Measurements from ENCODE around the gene GPX4.
A peak's percentile ranks its signal among the peaks of the same experiment; 100 is the strongest.

Gene GPX4

DNA sequence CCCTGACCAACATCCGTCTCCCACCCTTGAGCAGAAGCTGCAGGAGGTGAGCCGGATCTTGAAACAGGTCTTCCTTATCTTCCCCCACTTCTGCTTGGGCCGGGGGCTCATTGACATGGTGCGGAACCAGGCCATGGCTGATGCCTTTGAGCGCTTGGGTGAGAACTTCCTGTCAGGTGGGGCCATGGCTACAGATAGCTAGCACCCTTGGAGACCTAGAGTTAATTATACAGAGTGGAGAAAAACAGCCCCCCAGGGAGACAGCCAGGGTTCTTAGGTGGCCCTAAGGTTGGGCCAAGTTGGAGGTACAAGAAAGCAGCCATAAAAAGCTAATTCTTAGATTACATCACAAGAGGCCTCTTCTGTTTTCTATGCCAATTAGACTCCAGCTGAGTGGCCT is 45.7 kb upstream of the GPX4 start:
- no peak overlapping the region for H2BK15ac ChIP-seq (replicated peaks; ENCODE audit: low read depth)
- WGBS (ENCODE audit: extremely low coverage, insufficient coverage, low lambda C conversion rate), result no CpG with 5 or more reads among the region's 5 CpGs
- H3K9ac ChIP-seq (ENCODE audit: low read length), result no peak overlapping the region

DNA sequence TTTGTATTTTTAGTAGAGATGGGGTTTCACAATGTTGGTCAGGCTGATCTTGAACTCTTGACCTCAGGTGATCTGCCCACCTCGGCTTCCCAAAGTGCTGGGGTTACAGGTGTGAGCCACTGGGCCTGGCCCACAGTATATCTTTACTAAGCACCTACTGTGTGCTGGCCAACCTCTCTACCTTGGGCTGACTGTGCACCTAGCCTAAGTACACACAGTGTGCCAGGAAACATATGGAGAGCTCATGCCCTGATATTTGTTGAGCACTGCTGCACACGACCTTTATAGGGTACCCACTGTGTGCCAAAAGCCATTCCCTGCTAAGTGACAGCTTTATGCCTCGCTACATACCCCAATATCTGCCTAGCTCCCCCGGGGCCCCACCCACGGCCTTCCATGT is 43.1 kb upstream of the GPX4 start:
- Histone ChIP-seq H2BK15ac (replicated peaks; ENCODE audit: low read depth) (no peak overlapping the region), H3K18ac (ENCODE audit: low read length) (no peak overlapping the region), H2BK120ac (ENCODE audit: low read depth, low read length) (no peak overlapping the region), H3K79me1 (ENCODE audit: low read length) (no peaks in the 10 kb centered on the region), H3K9ac (ENCODE audit: low read length) (no peak overlapping the region), H3K4me2 (ENCODE audit: low read length) (no peak overlapping the region), H2BK5ac (ENCODE audit: low read length) (no peak overlapping the region), H3K27me3 (ENCODE audit: insufficient read depth, low read length, poor library complexity) (no peaks in the 10 kb centered on the region), H3K23ac (ENCODE audit: low read length) (no peak overlapping the region), H3K56ac (ENCODE audit: low read length) (no peak overlapping the region), H3K79me2 (ENCODE audit: control insufficient read depth, insufficient read depth, low read length) (no peaks in the 10 kb centered on the region), H2AK5ac (ENCODE audit: low read length) (no peak overlapping the region), H4K8ac (ENCODE audit: low read depth, low read length) (no peak overlapping the region), H3K27ac (ENCODE audit: low read depth, low read length) (no peak overlapping the region), H3K4me3 (ENCODE audit: low read length) (no peak overlapping the region), H3K36me3 (ENCODE audit: control insufficient read depth, insufficient read depth, low read length) (no peaks in the 10 kb centered on the region), H3K4ac (ENCODE audit: low read depth, low read length) (no peak overlapping the region), H4K5ac (ENCODE audit: low read length) (no peak overlapping the region), H3K4me1 (ENCODE audit: control insufficient read depth, low read depth, low read length) (no peaks in the 10 kb centered on the region)
- DNase-seq, result no peak
- no CpG with 5 or more reads among the region's 5 CpGs for WGBS (ENCODE audit: extremely low coverage, insufficient coverage, low lambda C conversion rate)

More for the DNA sequence above, 45.7 kb upstream of the GPX4 start:
- H3K4ac ChIP-seq (ENCODE audit: low read depth, low read length), result no peak overlapping the region
- H3K79me1 ChIP-seq (ENCODE audit: low read length), result no peaks in the 10 kb centered on the region
- no peaks in the 10 kb centered on the region for H3K36me3 ChIP-seq (ENCODE audit: control insufficient read depth, insufficient read depth, low read length)
- no peaks in the 10 kb centered on the region for H3K27me3 ChIP-seq (ENCODE audit: insufficient read depth, low read length, poor library complexity)
- H3K79me2 ChIP-seq (ENCODE audit: control insufficient read depth, insufficient read depth, low read length), result no peaks in the 10 kb centered on the region
- no peak overlapping the region for H3K4me2 ChIP-seq (ENCODE audit: low read length)
- no peak overlapping the region for H2BK5ac ChIP-seq (ENCODE audit: low read length)
- H3K18ac ChIP-seq (ENCODE audit: low read length), result no peak overlapping the region
- no peak overlapping the region for H3K23ac ChIP-seq (ENCODE audit: low read length)
- H3K4me3 ChIP-seq (ENCODE audit: low read length), result no peak overlapping the region
- no peak overlapping the region for H4K5ac ChIP-seq (ENCODE audit: low read length)
- no peak overlapping the region for H4K8ac ChIP-seq (ENCODE audit: low read depth, low read length)
- no peak overlapping the region for H3K56ac ChIP-seq (ENCODE audit: low read length)
- no peaks in the 10 kb centered on the region for H3K4me1 ChIP-seq (ENCODE audit: control insufficient read depth, low read depth, low read length)
- DNase-seq, result no peak
- H2BK120ac ChIP-seq (ENCODE audit: low read depth, low read length), result no peak overlapping the region
- H3K27ac ChIP-seq (ENCODE audit: low read depth, low read length), result no peak overlapping the region
- H2AK5ac ChIP-seq (ENCODE audit: low read length), result no peak overlapping the region

DNA sequence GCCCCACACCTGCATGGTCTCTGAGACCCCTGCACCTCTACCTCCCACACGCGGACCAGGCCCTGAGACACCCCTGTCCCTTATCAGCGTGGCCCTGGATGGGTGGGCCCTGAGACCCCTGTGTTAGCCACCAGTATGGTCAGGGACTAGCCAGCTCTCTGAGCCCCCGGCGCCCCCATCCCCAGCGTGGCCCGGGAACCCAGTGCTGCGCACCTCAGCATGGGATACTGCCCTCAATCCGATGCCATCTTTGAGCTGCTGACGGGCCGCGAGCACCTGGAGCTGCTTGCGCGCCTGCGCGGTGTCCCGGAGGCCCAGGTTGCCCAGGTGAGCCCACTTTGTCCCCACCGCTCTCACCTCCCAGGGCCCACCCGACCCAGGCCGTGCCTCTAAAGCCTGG is 41.8 kb upstream of the GPX4 start:
- no peak overlapping the region for H3K27ac ChIP-seq (ENCODE audit: low read depth, low read length)
- WGBS (ENCODE audit: extremely low coverage, insufficient coverage, low lambda C conversion rate), result no CpG with 5 or more reads among the region's 20 CpGs
- H3K56ac ChIP-seq (ENCODE audit: low read length), result no peak overlapping the region
- H3K9ac ChIP-seq (ENCODE audit: low read length), result no peak overlapping the region
- H4K5ac ChIP-seq (ENCODE audit: low read length), result no peak overlapping the region
- H3K4ac ChIP-seq (ENCODE audit: low read depth, low read length), result no peak overlapping the region
- H3K79me2 ChIP-seq (ENCODE audit: control insufficient read depth, insufficient read depth, low read length), result no peaks in the 10 kb centered on the region
- H3K4me3 ChIP-seq (ENCODE audit: low read length), result no peak overlapping the region
- H3K79me1 ChIP-seq (ENCODE audit: low read length), result no peaks in the 10 kb centered on the region
- no peak overlapping the region for H2BK120ac ChIP-seq (ENCODE audit: low read depth, low read length)
- DNase-seq, result no peak
- H4K8ac ChIP-seq (ENCODE audit: low read depth, low read length), result no peak overlapping the region
- no peak overlapping the region for H3K23ac ChIP-seq (ENCODE audit: low read length)
- peaks cover 4% of the 10 kb centered on the region for H3K4me1 ChIP-seq (ENCODE audit: control insufficient read depth, low read depth, low read length)
- no peak overlapping the region for H3K18ac ChIP-seq (ENCODE audit: low read length)
- H3K36me3 ChIP-seq (ENCODE audit: control insufficient read depth, insufficient read depth, low read length), result no peaks in the 10 kb centered on the region
- H2BK5ac ChIP-seq (ENCODE audit: low read length), result no peak overlapping the region
- no peak overlapping the region for H2BK15ac ChIP-seq (replicated peaks; ENCODE audit: low read depth)
- H2AK5ac ChIP-seq (ENCODE audit: low read length), result no peak overlapping the region
- no peaks in the 10 kb centered on the region for H3K27me3 ChIP-seq (ENCODE audit: insufficient read depth, low read length, poor library complexity)
- no peak overlapping the region for H3K4me2 ChIP-seq (ENCODE audit: low read length)

DNA sequence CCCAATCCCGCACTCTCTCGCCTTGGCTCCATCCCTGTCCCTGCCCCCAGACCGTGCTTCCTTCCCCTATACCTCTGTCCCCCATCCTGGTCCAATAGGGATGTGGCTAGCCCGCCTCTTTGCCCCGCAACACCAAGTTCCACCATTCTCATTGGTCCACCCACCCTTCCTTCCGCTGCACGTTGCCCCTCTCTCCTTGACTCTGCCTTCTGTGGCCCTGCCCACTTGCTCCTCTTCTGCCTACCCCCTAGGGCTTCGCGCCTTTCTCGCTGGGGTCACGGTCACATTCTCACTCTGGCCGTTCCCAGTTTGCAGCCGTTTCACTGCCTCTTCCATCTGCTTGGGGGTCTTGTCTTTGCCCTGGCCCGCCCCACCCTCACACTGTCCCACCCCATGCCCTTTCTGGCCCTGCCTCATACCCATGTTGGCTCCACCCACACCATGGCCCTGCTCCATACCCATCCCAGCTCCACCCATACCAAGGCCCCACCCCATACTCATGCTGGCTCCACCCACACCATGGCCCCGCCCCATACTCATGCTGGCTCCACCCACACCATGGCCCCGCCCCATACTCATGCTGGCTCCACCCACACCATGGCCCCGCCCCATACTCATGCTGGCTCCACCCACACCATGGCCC is 41.3 kb upstream of the GPX4 start:
- Histone ChIP-seq H3K56ac (ENCODE audit: low read length) (no peak overlapping the region), H3K27me3 (ENCODE audit: insufficient read depth, low read length, poor library complexity) (no peaks in the 10 kb centered on the region), H4K8ac (ENCODE audit: low read depth, low read length) (no peak overlapping the region), H3K79me2 (ENCODE audit: control insufficient read depth, insufficient read depth, low read length) (no peaks in the 10 kb centered on the region), H4K5ac (ENCODE audit: low read length) (no peak overlapping the region), H3K9ac (ENCODE audit: low read length) (no peak overlapping the region), H3K79me1 (ENCODE audit: low read length) (no peaks in the 10 kb centered on the region), H3K23ac (ENCODE audit: low read length) (no peak overlapping the region), H2BK120ac (ENCODE audit: low read depth, low read length) (no peak overlapping the region), H2BK5ac (ENCODE audit: low read length) (no peak overlapping the region), H2AK5ac (ENCODE audit: low read length) (no peak overlapping the region), H3K27ac (ENCODE audit: low read depth, low read length) (no peak overlapping the region), H3K4me2 (ENCODE audit: low read length) (no peak overlapping the region), H3K36me3 (ENCODE audit: control insufficient read depth, insufficient read depth, low read length) (no peaks in the 10 kb centered on the region), H3K4me3 (ENCODE audit: low read length) (no peak overlapping the region), H2BK15ac (replicated peaks; ENCODE audit: low read depth) (no peak overlapping the region), H3K4ac (ENCODE audit: low read depth, low read length) (no peak overlapping the region), H3K4me1 (ENCODE audit: control insufficient read depth, low read depth, low read length) (peaks cover 4% of the 10 kb centered on the region), H3K18ac (ENCODE audit: low read length) (no peak overlapping the region)
- no peak for DNase-seq
- no CpG with 5 or more reads among the region's 17 CpGs for WGBS (ENCODE audit: extremely low coverage, insufficient coverage, low lambda C conversion rate)

DNA sequence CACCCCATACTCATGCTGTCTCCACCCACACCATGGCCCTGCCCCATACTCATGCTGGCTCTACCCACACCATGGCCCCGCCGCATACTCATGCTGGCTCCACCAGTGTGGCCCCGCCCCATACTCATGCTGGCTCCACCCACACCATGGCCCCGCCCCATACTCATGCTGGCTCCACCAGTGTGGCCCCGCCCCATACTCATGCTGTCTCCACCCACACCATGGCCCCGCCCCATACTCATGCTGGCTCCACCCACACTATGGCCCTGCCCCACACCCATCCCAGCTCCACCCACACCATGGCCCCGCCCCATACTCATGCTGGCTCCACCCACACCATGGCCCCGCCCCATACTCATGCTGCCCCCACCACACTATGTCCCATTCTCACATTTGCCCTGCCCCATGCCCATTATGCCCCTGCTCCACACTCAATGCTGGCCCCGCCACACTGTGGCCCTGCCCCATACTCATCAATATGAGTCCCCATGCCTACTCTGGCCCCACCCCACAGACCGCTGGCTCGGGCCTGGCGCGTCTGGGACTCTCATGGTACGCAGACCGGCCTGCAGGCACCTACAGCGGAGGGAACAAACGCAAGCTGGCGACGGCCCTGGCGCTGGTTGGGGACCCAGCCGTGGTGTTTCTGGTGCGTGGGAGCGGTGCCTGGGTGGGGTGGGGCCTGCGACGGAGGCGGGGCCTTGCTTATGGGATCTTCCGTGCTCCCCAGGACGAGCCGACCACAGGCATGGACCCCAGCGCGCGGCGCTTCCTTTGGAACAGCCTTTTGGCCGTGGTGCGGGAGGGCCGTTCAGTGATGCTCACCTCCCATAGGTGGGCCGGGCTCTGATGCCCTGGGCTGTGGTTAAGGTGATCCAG is 40.5 kb upstream of the GPX4 start:
- DNase-seq, result peak; percentile 57
- H3K27me3 ChIP-seq (ENCODE audit: insufficient read depth, low read length, poor library complexity), result no peaks in the 10 kb centered on the region

More for the DNA sequence above, 40.5 kb upstream of the GPX4 start:
- Histone ChIP-seq H4K8ac (ENCODE audit: low read depth, low read length) (no peak overlapping the region), H3K23ac (ENCODE audit: low read length) (no peak overlapping the region), H3K4ac (ENCODE audit: low read depth, low read length) (no peak overlapping the region), H2BK120ac (ENCODE audit: low read depth, low read length) (no peak overlapping the region), H3K4me3 (ENCODE audit: low read length) (no peak overlapping the region), H3K4me2 (ENCODE audit: low read length) (no peak overlapping the region), H3K9ac (ENCODE audit: low read length) (no peak overlapping the region), H3K79me2 (ENCODE audit: control insufficient read depth, insufficient read depth, low read length) (no peaks in the 10 kb centered on the region), H3K27ac (ENCODE audit: low read depth, low read length) (no peak overlapping the region), H3K4me1 (ENCODE audit: control insufficient read depth, low read depth, low read length) (peaks cover 4% of the 10 kb centered on the region), H2BK5ac (ENCODE audit: low read length) (no peak overlapping the region), H4K5ac (ENCODE audit: low read length) (no peak overlapping the region), H3K18ac (ENCODE audit: low read length) (no peak overlapping the region), H2AK5ac (ENCODE audit: low read length) (no peak overlapping the region), H2BK15ac (replicated peaks; ENCODE audit: low read depth) (no peak overlapping the region), H3K56ac (ENCODE audit: low read length) (no peak overlapping the region), H3K79me1 (ENCODE audit: low read length) (no peaks in the 10 kb centered on the region), H3K36me3 (ENCODE audit: control insufficient read depth, insufficient read depth, low read length) (no peaks in the 10 kb centered on the region)
- no CpG with 5 or more reads among the region's 37 CpGs for WGBS (ENCODE audit: extremely low coverage, insufficient coverage, low lambda C conversion rate)
